Left forelimb (tissue), 1 donor: ENCODE measurements around the gene SLC26A3.
"Not testable (repeated sequence)": the region's sequence is repeated elsewhere in the genome, so short reads cannot be mapped to it uniquely, and the experiment has no call there.

Source experiments
- DNase-seq: peaks from one replicate; pipeline ENCODE4 v3.0.0-alpha.2; 2018; ENCODE audit warnings: low spot score

The SLC26A3 gene

GRCh38 chr7:107803009-107803610, at the start of gene SLC26A3:
TSS of gene SLC26A3 (minus strand) at chr7:107803223. CDS start at chr7:107794509, 8,714 bp downstream.
- no peak for DNase-seq

DNA sequence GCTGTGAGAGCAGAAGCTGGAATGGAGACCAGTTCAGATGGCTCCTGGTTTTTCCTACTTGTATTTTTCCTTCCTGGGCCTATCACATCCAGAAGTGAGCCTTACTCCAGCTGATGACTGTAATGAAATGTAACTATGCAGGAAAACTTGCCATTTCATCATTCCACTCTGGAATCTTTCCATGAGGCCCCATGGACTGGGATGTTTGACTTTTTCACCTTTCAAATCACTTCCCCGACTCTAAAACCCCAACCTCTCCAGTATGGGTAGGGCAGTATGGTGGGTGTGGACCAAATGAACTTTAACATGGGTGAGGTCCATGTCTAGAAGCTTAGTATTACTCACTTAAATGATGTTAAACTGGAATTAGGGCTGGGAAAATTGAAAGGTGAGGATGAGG, 47.6 kb upstream of the SLC26A3 start:
- no peak for DNase-seq

DNA sequence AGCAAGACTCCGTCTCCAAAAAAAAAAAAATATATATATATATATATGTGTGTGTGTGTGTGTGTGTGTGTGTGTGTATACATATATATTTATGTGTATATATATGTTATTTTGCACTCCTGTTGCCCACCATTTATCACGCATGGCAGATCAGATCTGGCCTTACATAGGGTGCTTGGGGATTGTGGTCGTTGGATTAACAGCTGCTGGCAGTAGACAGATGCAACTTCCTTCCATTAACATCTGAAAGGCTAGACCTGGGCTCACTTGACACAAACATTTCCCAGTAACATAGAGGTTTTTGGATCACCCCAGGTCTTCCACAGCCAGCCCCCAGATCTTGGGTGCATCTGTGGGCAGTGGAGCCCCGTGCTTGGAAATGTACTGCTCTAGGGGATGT, 47.2 kb upstream of the SLC26A3 start:
- DNase-seq, result no peak

GRCh38 chr7:107848211-107848610, 45.2 kb upstream of the SLC26A3 start:
- not testable (repeated sequence) for DNase-seq

DNA sequence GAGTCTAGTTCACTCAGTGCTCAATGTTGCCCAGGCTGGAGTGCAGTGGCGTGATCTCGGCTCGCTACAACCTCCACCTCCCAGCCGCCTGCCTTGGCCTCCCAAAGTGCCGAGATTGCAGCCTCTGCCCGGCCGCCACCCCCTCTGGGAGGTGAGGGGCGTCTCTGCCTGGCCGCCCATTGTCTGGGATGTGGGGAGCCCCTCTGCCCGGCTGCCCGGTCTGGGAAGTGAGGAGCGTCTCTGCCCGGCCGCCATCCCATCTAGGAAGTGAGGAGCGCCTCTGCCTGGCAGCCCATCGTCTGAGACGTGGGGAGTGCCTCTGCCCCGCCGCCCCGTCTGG, 44.8 kb upstream of the SLC26A3 start:
- DNase-seq, result not testable (repeated sequence)

GRCh38 chr7:107847168-107847835, 44.3 kb upstream of the SLC26A3 start:
- no peak for DNase-seq

- DNase-seq, result no peak
Observed at GRCh38 chr7:107846324-107846723, 43.3 kb upstream of the SLC26A3 start.

GRCh38 chr7:107843184-107843583, 40.2 kb upstream of the SLC26A3 start:
- no peak for DNase-seq

DNA sequence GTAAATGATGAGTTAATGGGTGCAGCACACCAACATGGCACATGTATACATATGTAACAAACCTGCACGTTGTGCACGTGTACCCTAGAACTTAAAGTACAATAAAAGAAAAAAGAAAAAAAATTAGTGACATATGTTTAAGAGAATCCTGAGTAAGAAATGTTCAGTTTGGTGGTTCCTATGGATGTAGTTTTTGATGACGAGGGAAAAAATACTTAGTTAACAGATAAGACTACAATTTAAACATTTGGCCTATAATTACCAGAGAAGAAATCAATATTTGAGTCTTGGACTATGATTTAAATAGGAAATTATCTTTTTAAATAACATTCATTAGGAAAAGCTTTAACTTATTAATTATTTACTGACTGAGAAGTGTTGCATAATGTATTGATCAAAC, 39.2 kb upstream of the SLC26A3 start:
- DNase-seq, result no peak

DNA sequence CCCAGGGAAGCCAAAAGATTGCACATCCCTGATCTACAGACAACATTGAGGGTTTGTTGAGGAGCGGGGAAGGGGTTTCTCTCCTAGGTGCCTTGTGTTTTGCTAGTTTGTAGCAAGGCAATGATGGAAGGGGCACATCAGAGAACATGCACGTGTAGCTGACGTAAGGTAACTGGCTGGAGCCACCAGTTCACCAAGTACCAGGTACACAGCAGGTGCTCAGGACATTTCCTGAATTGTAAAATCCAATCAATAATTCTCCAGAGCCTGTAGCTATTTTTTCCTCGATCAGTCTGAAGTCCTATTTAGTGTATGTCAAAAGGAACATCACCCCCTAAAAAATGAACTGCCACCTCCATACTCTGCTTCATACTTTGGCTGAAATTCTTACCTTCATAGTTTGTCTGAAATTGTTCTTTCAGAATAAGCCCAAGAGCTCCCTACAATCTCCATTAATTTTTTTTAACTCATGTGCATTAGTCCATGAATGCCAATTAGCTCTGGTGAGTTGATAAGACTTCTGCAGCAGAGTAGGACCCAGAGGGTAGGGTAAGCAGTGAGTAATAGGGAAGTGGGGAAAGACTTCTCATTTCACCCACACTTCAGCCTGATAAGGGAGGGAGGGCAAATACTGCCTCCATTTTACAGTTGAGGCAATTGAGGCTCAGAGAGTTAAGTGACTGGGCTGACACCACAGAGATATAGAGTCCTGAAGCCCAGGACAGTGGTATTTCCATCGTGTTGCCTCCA, 36.0 kb upstream of the SLC26A3 start:
- no peak for DNase-seq

DNA sequence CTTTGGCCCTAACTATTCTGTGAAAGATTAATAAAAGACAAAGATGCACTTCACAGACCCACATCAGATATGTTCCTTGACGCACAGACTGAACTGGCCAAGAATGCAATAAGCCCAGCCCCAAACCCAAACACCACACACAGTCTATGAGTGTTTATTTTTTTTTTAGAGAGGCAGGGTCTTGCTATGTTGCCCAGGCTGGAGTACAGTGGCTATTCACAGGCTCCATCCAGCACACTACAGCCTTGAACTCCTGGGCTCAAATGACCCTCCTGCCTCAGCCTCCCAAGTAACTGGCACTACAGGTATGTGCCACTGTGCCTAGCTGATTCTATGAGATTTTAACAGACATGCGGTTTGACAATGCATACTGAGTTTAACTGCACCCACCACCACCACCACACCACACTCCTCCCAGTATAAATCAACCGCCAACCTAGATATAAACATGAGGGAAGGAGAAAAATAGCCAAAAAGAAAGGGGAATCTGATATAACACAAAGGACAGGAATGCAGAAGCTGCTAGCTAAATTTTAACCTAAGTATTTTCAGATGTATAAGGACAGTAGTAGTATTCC, 35.1 kb upstream of the SLC26A3 start:
- no peak for DNase-seq

DNA sequence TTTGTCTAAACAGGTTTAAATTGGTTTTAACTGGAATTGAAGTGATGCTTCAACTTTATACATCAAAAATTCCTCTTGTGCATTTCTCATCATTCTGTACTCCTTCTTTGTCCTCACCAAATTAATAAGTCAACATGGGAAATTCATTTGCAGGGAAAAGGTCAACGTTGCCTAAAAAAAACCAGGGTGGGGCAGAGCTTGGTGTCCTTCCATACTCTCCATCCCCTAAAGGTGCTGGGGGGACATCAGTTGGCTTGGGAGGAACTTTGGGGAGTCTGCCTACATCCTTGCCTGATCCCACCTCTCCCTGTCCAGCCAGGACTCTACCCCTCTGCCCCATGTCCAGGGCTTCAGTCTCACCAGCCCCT, 34.1 kb upstream of the SLC26A3 start:
- DNase-seq, result no peak

- DNase-seq, result no peak
Observed at GRCh38 chr7:107836237-107837144, 33.5 kb upstream of the SLC26A3 start.

- no peak for DNase-seq
Observed at GRCh38 chr7:107834401-107834800, 31.4 kb upstream of the SLC26A3 start.

DNA sequence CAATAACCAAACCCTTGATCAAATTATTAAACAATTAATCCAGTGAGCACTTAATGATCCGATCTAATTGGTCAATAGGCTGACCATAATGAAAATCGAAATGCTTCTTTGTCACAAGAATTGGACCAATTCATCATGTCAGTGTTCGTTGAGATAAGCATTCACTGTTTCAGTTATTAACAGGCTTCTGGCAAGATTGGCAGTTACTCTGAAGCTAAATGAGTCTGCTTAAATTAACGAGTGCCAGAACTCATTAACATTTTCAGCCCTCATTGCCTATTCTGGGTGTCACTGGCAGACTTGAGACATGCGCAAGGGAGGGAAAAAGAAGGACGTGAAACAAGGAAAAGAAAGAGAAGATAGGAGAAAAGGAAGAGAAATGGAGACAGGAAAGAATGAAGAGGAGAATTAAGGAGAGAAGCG, 30.7 kb upstream of the SLC26A3 start:
- DNase-seq, result no peak

- DNase-seq, result no peak
Observed at GRCh38 chr7:107830420-107830819, 27.4 kb upstream of the SLC26A3 start.

- DNase-seq, result no peak
Observed at GRCh38 chr7:107828540-107828939, 25.5 kb upstream of the SLC26A3 start.

DNA sequence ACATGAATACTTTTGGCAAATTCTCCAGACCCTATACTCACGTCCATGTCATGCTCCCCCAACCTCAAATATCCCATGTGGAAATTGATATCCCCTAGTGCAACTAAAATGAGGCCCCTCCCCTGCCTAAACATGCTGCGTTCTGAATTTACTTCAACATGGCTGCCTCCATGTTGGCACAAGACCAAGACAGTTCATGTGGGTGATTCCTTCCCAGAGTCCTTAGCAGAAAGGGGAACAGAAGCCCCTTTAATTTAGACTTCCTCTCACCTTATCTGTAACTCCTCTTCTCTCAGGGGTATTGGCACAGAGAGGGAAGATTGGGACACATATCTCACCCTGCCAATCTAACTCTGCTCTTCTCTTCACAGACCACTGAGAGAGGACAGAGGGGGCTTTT, 24.5 kb upstream of the SLC26A3 start:
- DNase-seq, result no peak

DNA sequence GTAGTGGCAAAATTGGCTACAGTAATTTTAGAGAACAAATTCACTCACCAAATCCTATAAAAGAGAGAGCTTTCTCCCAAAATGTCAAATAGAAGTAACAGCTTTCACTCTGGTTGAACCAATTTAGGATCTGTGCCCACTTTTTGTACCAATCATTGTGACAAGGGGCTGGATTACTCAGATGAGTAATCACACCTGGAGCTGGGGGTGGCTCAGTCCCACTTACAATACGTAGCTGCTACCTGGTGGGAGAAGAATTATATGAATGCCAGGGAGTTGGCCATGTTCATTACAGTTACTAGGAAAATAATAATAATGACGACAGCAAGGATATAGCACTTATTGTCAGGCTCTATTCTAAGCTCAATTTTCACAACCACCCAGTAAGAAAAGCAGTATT, 23.4 kb upstream of the SLC26A3 start:
- no peak for DNase-seq

GRCh38 chr7:107824858-107825257, 21.8 kb upstream of the SLC26A3 start:
- DNase-seq, result no peak

DNA sequence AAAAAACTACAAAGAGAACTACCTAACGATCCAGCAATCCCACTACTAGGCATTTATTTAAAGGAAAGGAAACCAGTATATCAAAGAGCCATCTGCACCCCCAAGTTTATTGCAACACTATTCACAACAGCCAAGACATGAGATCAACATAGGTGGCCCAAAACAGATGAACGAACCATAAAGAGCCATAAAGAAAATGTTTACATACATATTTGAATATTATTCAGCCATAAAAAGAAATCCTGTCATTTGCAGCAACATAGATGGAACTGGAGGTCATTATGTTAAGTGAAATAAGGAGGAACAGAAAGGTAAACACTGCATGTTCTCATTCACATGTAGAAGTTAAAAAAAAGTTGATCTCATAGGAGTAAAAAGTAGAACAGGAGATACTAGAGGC, 15.6 kb upstream of the SLC26A3 start:
- DNase-seq, result no peak

GRCh38 chr7:107816011-107816566, 13.1 kb upstream of the SLC26A3 start:
- no peak for DNase-seq
